ENCODE results near the gene PRPS1L1.

The PRPS1L1 gene

DNA sequence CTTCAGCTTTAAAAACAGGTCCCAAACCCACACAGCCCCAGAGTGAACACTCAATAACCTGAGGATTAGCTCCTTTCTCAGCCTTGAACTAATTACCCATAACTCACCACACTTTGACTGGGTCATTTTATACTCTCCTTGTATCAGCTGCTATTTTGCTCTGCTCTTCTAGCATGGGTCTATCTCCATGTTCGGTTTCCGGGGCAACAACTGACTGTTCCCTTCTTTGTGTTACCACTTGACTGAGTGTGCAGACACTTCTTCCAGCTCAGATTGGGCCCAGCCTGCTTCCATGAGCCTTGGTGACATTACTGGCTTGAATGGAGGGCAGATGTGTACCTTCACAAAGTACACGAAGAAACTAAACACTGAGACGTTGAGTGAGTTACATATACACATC is 31.5 kb upstream of the PRPS1L1 start:
- DNase-seq = no peak
- Histone ChIP-seq H3K36me3 (no peaks in the 10 kb centered on the region), H3K27me3 (ENCODE audit: insufficient read depth, low read depth, severe bottlenecking) (no peaks in the 10 kb centered on the region), H3K27ac (no peak overlapping the region), H3K9me3 (ENCODE audit: severe bottlenecking) (no peaks in the 10 kb centered on the region), H3K4me3 (ENCODE audit: low read depth, low read length) (no peak overlapping the region)
- no peak for TF ChIP-seq CTCF (IDR thresholded peaks at IDR 0.05; ENCODE audit: low read depth, low read length)

DNA sequence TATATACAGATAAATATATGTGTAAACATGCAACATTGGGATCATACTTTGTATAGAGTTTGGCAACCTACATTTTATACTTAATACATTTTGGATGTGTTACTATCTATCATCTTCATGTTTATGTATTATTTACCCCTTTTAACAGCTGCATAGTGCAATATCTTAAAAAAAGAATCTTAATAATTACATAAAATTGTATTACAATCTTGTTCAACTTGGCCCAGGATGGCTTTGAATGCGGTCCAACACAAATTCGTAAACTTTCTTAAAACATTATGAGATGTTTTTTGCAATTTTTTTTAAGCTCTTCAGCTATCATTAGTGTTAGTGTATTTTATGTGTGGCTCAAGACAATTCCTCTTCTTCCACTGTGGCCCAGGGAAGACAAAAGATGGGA is 26.3 kb upstream of the PRPS1L1 start:
- TF ChIP-seq CTCF (IDR thresholded peaks at IDR 0.05; ENCODE audit: low read depth, low read length) = no peak
- Histone ChIP-seq H3K4me3 (ENCODE audit: low read depth, low read length) (no peak overlapping the region), H3K27ac (no peak overlapping the region), H3K27me3 (ENCODE audit: insufficient read depth, low read depth, severe bottlenecking) (no peaks in the 10 kb centered on the region), H3K36me3 (no peaks in the 10 kb centered on the region), H3K9me3 (ENCODE audit: severe bottlenecking) (no peaks in the 10 kb centered on the region)
- no peak for DNase-seq

- no peak overlapping the region for H3K27ac ChIP-seq
- no peak for TF ChIP-seq CTCF (IDR thresholded peaks at IDR 0.05; ENCODE audit: low read depth, low read length)
- no peak overlapping the region for H3K4me3 ChIP-seq (ENCODE audit: low read depth, low read length)
- H3K36me3 ChIP-seq = no peaks in the 10 kb centered on the region
- H3K9me3 ChIP-seq (ENCODE audit: severe bottlenecking) = no peaks in the 10 kb centered on the region
- no peak for DNase-seq
- no peaks in the 10 kb centered on the region for H3K27me3 ChIP-seq (ENCODE audit: insufficient read depth, low read depth, severe bottlenecking)
Measured at GRCh38 chr7:18053177-18053928, 25.7 kb upstream of the PRPS1L1 start.

DNA sequence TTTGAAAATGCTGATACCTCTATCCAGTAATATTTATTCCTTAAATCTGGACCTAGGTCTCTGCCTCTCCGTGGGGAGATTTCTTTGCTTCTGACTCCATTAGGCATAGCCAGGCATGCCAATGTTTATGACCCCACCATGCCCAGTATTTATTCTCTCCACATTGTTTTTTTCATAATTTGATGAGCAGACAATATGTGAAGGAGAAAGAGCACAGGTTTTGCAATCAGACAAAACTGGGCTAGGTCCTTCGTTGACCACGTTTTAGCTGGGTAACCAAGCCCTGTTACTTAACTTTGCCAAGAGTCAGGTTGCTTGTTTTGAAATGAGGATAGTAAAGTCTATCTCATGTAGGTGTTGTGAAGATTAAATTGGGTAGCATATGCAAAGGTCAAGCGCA is 21.6 kb upstream of the PRPS1L1 start:
- Histone ChIP-seq H3K27me3 (ENCODE audit: insufficient read depth, low read depth, severe bottlenecking) (no peaks in the 10 kb centered on the region), H3K27ac (no peak overlapping the region), H3K9me3 (ENCODE audit: severe bottlenecking) (no peaks in the 10 kb centered on the region), H3K36me3 (no peaks in the 10 kb centered on the region), H3K4me3 (ENCODE audit: low read depth, low read length) (no peak overlapping the region)
- no peak for TF ChIP-seq CTCF (IDR thresholded peaks at IDR 0.05; ENCODE audit: low read depth, low read length)
- DNase-seq = no peak

DNA sequence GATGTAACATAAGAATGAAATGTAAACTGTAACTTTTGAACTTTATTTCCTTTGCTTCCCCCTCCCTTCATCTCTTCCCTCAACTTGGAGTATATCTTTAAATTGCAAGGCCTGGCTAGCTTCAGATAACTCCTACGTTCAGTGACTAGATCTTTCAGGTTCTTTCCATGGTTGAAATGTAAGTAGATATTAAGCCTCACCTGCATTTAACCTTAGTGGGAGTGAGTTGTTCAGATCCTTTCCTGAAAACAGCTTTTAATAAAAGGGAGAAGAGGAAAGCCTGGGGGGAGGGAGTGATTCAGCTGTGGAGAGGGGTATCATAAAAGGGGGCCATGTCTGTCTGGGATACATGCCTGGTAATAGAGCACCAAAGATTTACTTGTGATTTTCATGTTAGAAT is 19.0 kb upstream of the PRPS1L1 start:
- H3K9me3 ChIP-seq (ENCODE audit: severe bottlenecking) = no peaks in the 10 kb centered on the region
- no peak overlapping the region for H3K27ac ChIP-seq
- no peak overlapping the region for H3K4me3 ChIP-seq (ENCODE audit: low read depth, low read length)
- no peaks in the 10 kb centered on the region for H3K27me3 ChIP-seq (ENCODE audit: insufficient read depth, low read depth, severe bottlenecking)
- TF ChIP-seq CTCF (IDR thresholded peaks at IDR 0.05; ENCODE audit: low read depth, low read length) = no peak
- no peak for DNase-seq
- H3K36me3 ChIP-seq = no peaks in the 10 kb centered on the region

GRCh38 chr7:18045171-18045570 is 17.5 kb upstream of the PRPS1L1 start:
- Histone ChIP-seq H3K27ac (no peak overlapping the region), H3K4me3 (ENCODE audit: low read depth, low read length) (no peak overlapping the region)

More at GRCh38 chr7:18045171-18045570, 17.5 kb upstream of the PRPS1L1 start:
- H3K36me3 ChIP-seq = no peaks in the 10 kb centered on the region
- TF ChIP-seq CTCF (IDR thresholded peaks at IDR 0.05; ENCODE audit: low read depth, low read length) = no peak
- no peaks in the 10 kb centered on the region for H3K9me3 ChIP-seq (ENCODE audit: severe bottlenecking)
- no peaks in the 10 kb centered on the region for H3K27me3 ChIP-seq (ENCODE audit: insufficient read depth, low read depth, severe bottlenecking)
- no peak for DNase-seq
